HG02870 (cell line): ENCODE data around the gene ECHDC3.
A peak's percentile ranks its signal among the peaks of the same experiment; 100 is the strongest.
"Not testable (repeated sequence)": the region's sequence is repeated elsewhere in the genome, so short reads cannot be mapped to it uniquely, and the experiment has no call there.

Source experiments
- ATAC-seq: cut with Tn5 transposase; IDR thresholded peaks from one replicate; pipeline ENCODE4 v1.9.1; 2021; ENCODE audit warnings: mild to moderate bottlenecking, moderate library complexity; ENCODE audit not compliant: unreplicated experiment

ECHDC3 gene

DNA sequence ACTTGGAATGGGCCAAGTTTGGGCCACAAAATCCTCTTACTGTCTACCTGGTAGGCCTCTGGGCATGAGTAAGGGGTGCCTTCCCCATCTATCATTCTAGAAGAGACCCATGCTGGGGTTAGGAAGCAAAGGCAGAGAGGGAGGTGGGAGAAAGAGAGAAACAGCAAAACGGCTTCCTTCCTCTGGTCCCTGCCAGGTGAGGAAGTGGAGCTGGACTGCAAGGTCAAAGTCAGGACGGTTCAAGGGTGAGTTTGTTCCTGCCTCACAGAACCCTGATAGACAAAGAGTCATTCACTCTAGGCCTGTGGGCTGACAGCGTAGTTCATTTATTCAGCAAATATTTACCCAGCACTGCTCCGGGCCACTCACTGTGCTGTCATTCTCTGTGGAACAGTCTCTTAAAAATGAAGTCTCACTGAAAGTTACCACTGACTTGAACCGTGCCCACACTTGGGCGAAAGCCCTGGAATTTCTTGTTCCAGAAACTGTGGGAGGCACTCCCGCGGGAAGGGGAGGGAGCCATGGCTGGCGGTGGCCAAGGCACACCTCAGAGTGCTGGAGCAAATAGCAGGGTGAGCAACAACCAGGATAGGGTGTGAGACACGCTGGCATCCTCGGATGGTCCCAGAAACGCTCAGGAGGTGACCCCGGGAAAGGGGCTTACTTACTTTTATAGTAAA is 26.2 kb upstream of the ECHDC3 start:
- no peak for ATAC-seq

DNA sequence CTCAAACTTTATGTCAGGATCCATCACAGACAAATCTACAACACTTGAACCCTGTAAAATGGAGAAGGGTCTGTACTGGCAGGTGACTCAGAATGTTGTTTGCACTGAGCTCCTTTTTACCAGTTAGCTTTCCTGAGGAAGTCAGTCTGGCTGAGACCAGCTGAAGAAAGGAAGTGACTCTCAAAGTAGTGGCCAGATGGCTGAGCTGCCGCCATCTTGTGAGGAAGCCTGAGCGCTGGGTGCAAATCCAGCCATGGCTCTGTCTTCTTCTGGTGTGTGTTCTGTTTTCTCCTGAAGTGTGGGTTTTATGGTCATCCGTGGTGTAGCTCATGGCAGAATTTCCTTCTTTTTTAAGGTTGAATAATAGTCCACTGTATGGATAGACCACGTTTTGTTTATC is 25.5 kb upstream of the ECHDC3 start:
- no peak for ATAC-seq

DNA sequence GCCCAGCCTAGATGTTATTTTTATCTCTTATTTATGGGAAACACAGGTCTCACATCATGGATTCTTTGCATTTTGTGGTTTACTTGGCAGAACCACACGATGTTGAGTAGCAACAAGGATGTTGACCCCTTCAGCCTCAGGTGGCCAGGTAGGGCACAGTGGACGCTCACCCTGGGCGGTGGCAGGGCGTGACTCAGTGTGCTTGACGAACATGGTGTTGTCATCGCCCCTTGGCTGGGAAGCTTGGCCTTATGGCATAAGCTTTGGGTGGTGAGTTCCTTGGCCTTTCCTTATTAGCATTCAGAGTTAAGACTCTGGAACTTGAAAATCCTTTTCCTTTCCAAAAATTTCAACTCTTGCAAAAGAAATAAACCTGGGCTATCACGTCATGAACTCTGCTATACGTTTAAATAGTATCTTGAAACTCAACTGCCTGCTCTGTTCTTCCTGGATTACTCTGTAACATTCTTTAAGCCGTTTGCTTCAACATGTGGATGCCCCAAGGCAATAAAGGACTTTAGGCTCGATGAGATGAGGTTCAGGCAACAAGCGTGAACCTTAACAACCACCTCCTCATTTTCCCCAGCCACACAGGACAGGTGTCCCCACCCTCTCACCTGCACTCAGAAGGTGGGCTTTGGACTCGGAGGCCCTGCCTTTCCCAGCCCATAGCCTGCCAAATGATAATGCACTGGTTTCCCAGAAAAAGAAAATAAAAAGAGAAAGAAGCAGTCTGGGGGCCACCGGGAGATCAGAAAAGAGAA is 22.5 kb upstream of the ECHDC3 start:
- no peak for ATAC-seq

DNA sequence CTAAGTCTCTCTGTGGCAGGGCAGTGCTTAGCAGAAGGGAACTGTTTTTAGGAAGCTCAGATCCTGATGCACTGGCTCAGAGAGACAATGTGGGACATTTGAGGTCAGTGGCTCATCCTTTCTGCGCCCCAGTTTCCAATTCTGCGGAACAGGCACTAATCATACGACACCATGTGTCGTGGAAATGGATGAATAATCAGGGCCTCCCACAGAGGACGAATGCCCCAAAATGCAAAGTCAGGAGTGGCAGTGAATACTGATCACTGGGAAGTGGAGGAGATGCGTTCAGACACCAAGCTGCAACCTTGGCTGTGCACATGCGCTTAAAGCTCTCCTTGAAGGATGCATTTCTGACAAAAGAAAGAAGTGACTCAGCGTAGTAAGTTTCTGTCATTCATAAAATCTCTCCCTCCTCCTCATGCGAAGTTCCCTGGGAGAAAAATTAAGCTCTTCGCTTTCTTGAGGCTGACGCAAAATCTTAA is 21.9 kb upstream of the ECHDC3 start:
- ATAC-seq, result no peak

DNA sequence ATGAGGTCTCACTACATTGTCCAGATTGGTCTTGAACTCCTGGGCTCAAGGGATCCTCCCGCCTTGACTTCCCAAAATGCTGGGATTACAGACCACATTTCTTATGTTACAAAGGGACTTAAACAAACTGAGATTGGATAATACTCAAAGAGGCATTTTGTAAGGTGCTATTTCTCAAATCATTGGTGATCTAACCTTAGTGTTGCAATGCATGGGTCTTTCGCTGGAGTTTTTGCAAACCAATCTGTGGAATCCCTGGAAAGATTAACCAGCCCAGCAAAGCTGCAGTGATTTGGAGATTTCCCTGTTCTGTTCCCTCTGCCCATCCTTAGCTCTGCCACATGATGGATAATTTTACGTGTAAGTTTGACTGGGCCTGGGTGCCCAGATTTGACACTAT is 20.4 kb upstream of the ECHDC3 start:
- no peak for ATAC-seq

DNA sequence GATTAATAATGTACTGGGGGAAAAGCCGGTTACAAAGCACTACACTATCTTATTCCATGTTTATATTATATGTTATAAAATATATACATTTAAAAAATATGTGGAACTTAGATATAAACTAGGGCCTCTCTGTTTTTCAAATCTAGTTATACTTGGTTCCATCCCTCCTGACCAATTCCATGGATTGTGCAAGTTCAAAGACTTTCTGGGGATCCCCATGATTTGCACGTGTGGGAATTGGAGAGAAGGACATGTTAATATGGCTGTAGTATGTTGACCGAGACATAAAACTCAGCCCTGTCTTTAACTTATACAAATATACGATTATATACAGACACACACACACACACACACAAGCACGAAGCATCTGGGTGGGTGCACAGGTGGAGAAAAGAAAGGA is 18.8 kb upstream of the ECHDC3 start:
- no peak for ATAC-seq

DNA sequence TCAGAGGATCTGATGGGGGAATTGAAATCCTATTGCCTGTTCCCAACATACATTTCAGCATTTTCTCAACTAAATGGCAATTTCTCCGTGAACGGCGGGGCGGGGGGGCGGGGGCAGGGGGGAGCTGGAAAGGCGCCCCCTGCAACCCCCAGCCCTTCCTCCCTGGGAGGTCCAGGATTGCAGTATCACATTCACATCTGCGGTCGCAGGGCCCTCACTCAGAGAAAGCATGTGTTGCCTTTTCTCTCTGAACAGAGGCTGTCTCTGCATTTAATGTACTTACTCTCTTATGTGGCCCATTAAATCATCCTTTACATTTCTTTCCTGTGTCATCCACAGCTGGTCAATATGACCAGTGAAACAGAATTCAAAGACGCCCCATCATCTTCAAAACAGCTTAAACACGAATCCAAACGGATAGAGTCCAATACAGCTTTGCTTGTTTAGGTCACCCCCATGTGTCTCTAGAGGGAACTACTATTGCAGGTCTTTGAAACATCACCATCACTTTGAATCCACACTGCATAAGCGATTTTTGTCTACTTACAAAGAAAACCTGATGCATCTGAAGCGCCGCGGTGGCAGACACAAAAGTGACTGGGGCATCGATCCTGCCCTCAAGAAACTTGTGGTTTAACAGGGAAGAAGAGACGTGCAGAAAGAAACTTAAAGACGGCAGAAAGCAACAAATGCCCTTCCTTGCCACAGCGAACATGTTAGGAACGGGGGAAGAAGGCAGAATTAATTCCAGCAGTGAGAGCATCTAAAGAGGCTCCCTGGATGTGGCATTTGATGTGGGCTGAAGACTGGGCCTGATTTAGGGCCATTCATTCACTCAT is 17.0 kb upstream of the ECHDC3 start:
- peak; percentile 89 for ATAC-seq

DNA sequence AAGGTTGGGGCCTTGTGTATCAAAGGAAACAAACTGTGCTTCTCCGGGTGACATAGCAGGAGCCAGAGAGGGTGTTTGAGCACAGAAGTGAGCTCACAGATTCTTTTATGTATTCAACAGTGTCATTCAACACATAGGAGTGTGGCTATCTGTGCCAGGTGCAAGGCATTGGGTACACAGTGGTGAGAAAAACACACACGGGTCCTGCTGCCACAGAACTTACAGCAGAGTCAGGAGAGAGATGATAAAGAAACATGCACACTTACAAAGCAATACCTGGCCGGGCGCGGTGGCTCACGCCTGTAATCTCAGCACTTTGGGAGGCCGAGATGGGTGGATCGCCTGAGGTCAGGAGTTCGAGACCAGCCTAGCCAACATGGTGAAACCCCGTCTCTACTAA is 16.3 kb upstream of the ECHDC3 start:
- no peak for ATAC-seq

DNA sequence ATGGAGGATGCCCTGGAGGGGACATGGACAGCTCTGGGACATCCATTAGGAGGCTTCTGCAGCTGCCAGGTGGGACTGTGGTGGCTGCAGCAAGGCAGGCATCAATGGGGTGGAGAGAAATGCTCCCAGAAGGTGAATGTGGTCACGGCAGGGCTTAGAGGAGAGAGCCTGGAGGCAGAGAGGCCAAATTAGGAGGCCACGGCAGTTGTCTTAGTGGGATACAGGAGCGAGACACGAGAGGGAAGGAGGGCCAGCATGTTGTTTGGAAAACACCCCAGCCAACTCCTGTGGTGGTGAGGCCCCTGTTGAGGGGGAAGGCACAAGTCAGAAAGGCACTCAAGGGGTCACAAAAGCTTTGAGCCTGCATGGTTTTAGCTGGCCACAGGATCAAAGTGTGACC is 14.6 kb upstream of the ECHDC3 start:
- ATAC-seq, result no peak

DNA sequence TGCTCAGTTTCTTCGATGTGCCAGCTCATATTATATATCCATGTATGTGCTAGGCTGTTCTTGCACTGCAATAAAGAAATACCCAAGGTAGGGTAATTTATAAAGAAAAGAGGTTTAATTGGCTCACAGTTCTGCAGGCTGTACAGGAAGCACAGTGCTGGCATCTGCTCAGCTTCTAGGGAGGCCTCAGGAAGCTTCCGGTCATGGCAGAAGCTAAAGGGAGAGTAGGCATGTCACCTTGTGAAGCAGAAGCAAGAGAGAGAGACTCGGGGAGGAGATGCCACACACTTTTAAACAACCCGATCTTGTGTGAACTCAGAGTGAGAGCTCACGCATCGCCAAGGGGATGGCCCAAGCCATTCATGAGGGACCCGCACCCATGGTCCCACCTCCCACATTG is 13.8 kb upstream of the ECHDC3 start:
- no peak for ATAC-seq

DNA sequence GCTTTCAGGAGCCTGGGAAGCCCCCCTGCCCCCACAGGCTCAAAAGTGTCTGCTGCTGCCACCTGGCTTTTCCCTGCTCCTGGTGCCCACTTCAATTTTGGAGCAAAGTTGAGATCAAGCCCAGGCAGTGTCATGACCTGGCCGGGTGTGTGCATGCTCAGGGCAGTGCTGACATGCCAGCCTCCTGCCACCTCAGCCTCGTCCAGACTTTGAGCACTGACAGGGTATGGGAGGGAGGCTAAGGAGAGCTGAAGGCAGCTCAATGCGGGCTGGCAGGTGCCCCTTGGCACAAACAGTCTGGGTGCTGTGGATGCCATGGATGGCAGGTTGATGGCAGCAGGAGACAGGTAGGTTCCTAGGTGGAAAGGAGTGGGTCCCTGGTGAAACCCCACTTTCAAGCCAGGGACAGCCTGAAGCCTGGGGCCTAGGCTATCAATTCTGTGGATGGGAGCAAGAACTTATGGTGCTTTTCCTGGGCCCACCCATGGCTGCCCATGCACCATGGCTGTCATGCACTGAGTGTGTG is 12.3 kb upstream of the ECHDC3 start:
- no peak for ATAC-seq

DNA sequence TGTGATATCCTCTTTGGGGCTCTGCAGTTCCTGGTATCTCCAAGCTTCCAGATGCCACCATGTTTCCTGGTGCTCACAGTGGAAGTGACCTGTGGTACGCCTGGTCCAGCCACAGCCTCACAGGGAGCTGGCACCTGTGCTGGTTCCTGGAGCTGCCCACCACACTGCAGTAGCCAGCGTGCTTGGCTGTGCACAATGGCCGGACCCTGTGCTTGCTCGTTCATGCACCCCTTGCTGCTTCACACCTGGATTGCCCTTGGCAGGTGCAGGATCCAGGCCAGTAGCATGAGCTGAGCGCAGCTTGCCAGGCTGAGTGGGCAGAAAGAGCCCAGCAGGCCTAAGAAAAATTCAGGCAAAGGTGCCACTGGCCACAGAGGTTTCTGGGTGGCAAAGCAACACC is 11.4 kb upstream of the ECHDC3 start:
- no peak for ATAC-seq

DNA sequence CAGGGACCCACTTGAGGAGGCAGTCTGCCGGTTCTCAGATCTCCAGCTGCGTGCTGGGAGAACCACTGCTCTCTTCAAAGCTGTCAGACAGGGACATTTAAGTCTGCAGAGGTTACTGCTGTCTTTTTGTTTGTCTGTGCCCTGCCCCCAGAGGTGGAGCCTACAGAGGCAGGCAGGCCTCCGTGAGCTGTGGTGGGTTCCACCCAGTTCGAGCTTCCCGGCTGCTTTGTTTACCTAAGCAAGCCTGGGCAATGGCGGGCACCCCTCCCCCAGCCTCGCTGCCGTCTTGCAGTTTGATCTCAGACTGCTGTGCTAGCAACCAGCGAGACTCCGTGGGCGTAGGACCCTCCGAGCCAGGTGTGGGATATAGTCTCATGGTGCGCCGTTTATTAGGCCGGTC is 5.4 kb upstream of the ECHDC3 start:
- not testable (repeated sequence) for ATAC-seq

DNA sequence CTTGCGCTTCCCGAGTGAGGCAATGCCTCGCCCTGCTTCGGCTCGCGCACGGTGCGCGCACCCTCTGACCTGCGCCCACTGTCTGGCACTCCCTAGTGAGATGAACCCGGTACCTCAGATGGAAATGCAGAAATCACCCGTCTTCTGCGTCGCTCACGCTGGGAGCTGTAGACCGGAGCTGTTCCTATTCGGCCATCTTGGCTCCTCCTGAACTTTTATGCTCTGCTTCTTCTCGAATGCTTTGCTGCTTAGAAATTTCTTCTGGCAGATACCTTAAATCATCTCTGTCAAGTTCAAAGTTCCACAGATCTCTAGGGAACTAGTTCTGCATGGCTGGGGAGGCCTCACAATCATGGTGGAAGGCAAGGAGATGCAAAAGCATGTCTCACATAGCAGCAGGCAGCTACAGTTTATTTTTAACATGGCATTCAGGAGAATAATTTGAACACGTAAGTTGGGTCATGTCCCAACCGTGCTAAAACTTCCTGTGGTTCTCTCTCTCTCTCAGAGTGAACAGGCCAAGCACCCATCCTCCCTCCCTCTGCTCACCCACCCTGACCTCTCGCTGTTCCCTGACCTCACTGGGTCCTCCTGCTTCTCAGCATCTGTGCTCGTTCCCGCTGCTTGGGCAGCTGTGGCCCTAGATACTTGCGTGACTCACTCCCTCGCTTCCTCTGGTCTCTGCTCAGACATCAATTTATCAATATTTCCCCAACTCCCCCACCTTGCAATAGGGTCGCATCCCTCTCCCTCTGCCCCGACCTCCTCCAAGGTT is 4.7 kb upstream of the ECHDC3 start:
- not testable (repeated sequence) for ATAC-seq

DNA sequence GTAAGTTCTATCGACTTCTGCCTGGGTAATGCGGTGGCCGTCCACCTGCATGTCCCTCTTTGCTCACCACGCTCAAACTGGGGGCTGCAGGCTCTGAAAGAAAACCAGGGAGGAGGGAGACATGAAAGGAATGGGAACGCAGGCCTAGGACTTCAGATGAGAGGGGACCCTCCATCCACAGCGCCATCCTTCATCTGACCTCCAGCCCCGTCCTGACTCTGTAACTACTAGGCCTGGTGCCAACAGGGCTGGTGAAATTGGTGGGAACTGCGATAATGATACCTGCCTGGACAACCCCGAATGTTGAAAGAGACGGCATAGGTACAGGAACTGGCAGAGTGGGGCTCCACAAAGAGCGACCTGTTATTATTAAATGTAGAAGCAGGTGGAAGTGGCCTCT is 1.3 kb upstream of the ECHDC3 start:
- no peak for ATAC-seq

DNA sequence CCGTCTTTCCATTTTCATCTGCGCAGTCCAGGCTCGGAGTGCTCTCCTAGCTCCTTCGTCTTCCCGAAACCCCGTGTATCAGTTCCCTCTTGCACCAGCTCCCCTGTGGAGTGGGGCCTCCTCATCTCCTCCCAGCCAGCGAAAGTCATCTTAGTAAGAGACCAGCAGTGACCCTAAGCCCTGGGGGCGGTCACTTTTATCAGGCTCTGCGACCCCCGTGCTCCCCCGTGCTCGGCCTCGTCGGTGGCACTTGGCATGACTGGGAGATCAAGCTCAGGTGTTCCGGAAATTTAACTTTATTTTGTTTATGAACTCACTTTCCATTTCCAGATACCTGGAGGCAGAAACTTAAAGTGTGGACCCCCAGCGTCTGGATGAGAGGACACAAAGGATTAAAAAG is 574 bp upstream of the ECHDC3 start:
- ATAC-seq, result no peak

DNA sequence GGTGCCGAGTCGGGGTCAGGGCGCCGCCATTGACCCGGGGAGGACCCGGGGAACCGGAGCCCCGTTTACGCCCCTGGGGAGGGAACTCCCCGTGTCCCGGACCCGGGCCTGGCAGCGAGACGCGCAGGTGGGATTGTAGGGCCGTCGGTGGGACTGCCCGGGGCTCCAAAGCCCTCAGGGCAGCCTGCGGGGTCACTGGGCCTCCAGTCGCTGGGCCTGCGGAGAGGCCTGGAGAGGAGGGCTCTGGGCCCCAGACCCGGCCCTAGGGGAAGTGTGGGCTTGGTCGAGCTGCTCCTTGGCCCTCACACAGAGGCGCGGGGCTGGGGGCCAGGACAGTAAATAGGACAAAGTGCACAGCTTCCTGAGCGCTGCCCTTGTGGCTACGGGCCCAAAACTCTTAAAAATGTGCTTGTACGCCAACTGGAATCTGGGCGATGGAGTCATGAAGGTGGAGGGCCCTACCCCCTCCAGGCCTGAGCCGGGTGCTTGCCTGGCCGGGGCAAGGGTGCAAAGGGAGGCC is 657 bp downstream of the ECHDC3 start:
- peak; percentile 1 for ATAC-seq

DNA sequence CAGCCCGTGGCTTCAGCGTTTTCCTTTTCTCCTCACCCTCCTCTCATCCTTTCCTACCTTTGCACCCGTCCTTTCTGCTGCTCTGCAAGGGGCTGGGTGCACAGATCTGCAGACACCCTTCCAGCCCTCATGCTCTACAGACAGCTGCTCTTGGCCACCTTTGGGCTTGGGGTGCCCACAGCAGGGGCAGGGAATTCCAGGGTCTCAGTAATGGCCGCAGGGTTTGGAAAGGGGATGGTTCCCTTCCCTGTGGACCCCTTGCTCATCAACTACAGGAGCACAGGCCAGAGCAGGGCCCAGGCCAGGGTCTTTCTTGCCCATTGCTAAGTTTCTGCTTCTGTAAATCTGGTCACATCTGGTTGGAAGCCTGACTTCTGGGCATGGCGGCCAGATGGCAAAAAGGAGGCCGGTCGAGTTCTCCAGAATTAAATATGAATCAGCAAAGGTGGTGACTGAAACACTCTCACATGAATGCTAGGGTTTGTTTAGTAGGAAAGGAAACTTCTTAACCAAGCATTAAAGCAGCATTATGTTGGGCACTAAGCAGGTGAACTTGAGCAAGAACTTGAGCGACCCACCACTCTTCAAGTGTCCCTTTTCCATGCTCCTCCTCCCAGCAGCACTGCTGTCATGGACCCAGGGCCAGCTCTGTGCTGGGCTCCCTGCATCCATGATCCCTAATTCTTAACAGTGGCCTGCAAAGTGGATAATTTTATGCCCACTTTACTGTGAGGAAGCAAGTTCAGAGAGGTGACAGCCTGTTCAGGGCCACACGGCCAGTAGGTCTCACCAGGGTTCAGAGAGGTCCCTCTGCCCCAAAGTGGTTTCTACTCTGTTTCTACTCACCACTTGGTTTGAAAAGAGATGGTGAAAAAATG is 1.5 kb downstream of the ECHDC3 start:
- no peak for ATAC-seq

DNA sequence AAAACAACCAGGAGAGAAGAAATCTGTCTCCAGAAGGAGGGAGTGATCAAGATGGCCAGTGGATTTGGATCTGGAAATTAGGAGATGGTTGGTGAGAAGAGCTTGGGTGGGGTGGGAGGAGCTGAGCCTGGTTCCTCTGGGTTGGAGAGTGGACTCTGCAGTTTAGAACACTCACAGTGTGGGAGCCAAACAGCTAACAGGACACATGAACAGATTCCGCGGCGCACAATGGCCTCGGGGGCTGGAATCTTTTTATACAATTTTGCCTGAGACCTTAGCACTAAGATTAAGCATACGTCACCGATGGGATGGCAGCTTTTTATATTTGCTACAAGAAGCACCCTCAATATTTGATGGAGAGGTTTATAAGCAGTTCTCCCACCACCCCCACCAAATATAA is 2.9 kb downstream of the ECHDC3 start:
- no peak for ATAC-seq
